ENCODE measurements around the gene UPP2. TPM values are rescaled to one million over a fixed set of nuclear protein-coding genes. Genes with fewer than 3 reads are reported as not detected.

Gene UPP2
- total and polyA plus RNA-seq, 4 donors = 0.51 to 9.0 (median 1.3) TPM

GRCh38 chr2:158097481-158097880 is 4.2 kb upstream of the UPP2 start:
- H3K9me3 ChIP-seq (ENCODE audit: control insufficient read depth in 4 of 4, low read length in 3 of 4) = no peaks in the 10 kb centered on the region
- no peak for TF ChIP-seq TAF1 (conservative IDR thresholded peaks at IDR 0.05)
- no peak for TF ChIP-seq RXRA (IDR thresholded peaks at IDR 0.05)
- no peak for TF ChIP-seq SP1 (IDR thresholded peaks at IDR 0.05)
- no peak for TF ChIP-seq YY1 (IDR thresholded peaks at IDR 0.05)
- TF ChIP-seq CTCF (IDR thresholded peaks at IDR 0.05; ENCODE audit: low read depth, low read length, missing input control) = no peak
- no peak for TF ChIP-seq JUND (IDR thresholded peaks at IDR 0.05)
- H3K36me3 ChIP-seq (ENCODE audit: control insufficient read depth in 4 of 4, insufficient read depth in 3 of 4, low read depth in 1 of 4, low read length in 3 of 4) = no peaks in the 10 kb centered on the region
- H3K4me1 ChIP-seq (ENCODE audit: control insufficient read depth in 4 of 4, insufficient read depth in 4 of 4, low read length in 3 of 4) = peaks cover 0 to 30% (median 15%) of the 10 kb centered on the region in 4 donors
- H3K9ac ChIP-seq (ENCODE audit: low read depth in 1 of 2, low read length in 2 of 2) = no peak overlapping the region
- H3K27me3 ChIP-seq (ENCODE audit: control insufficient read depth in 4 of 4, insufficient read depth in 4 of 4, low read length in 3 of 4) = no peaks in the 10 kb centered on the region
- WGBS = 90% methylated on average over 2 of the region's 2 CpGs
- DNase-seq (ENCODE audit: low spot score) = no peak
- H3K27ac ChIP-seq (ENCODE audit: low read depth in 1 of 2, low read length in 2 of 2) = no peak overlapping the region
- H3K4me3 ChIP-seq (ENCODE audit: low read depth in 1 of 3, low read length in 3 of 3) = no peak overlapping the region

GRCh38 chr2:158098178-158098577 is 3.5 kb upstream of the UPP2 start:
- TF ChIP-seq FOXA2 (IDR thresholded peaks at IDR 0.05) = no peak
- TF ChIP-seq YY1 (IDR thresholded peaks at IDR 0.05) = no peak
- TF ChIP-seq JUND (IDR thresholded peaks at IDR 0.05) = no peak
- no peak for TF ChIP-seq NR2F2 (IDR thresholded peaks at IDR 0.05)
- no peak for TF ChIP-seq HNF4G (IDR thresholded peaks at IDR 0.05)
- no peak for TF ChIP-seq CTCF (IDR thresholded peaks at IDR 0.05; ENCODE audit: low read depth, low read length, missing input control)
- TF ChIP-seq RXRA (IDR thresholded peaks at IDR 0.05) = no peak
- no peak for TF ChIP-seq ATF3 (IDR thresholded peaks at IDR 0.05)
- no peak for TF ChIP-seq TAF1 (conservative IDR thresholded peaks at IDR 0.05)
- TF ChIP-seq ZBTB33 (IDR thresholded peaks at IDR 0.05) = no peak
- no peaks in the 10 kb centered on the region for H3K9me3 ChIP-seq (ENCODE audit: control insufficient read depth in 4 of 4, low read length in 3 of 4)
- H3K27ac ChIP-seq (ENCODE audit: low read depth in 1 of 2, low read length in 2 of 2) = no peak overlapping the region
- no peak overlapping the region for H3K9ac ChIP-seq (ENCODE audit: low read depth in 1 of 2, low read length in 2 of 2)
- peaks cover 0 to 30% (median 15%) of the 10 kb centered on the region in 4 donors for H3K4me1 ChIP-seq (ENCODE audit: control insufficient read depth in 4 of 4, insufficient read depth in 4 of 4, low read length in 3 of 4)
- no peak for DNase-seq (ENCODE audit: low spot score)
- 92% methylated on average over 4 of the region's 4 CpGs for WGBS
- no peak overlapping the region for H3K4me3 ChIP-seq (ENCODE audit: low read depth in 1 of 3, low read length in 3 of 3)
- no peaks in the 10 kb centered on the region for H3K27me3 ChIP-seq (ENCODE audit: control insufficient read depth in 4 of 4, insufficient read depth in 4 of 4, low read length in 3 of 4)
- H3K36me3 ChIP-seq (ENCODE audit: control insufficient read depth in 4 of 4, insufficient read depth in 3 of 4, low read depth in 1 of 4, low read length in 3 of 4) = no peaks in the 10 kb centered on the region

- H3K9ac ChIP-seq (ENCODE audit: low read depth in 1 of 2, low read length in 2 of 2) = no peak overlapping the region
- H3K4me3 ChIP-seq (ENCODE audit: low read depth in 1 of 3, low read length in 3 of 3) = no peak overlapping the region
- H3K27me3 ChIP-seq (ENCODE audit: control insufficient read depth in 4 of 4, insufficient read depth in 4 of 4, low read length in 3 of 4) = no peaks in the 10 kb centered on the region
- DNase-seq (ENCODE audit: low spot score) = no peak
- peaks cover 0 to 27% (median 13%) of the 10 kb centered on the region in 4 donors for H3K4me1 ChIP-seq (ENCODE audit: control insufficient read depth in 4 of 4, insufficient read depth in 4 of 4, low read length in 3 of 4)
- H3K27ac ChIP-seq (ENCODE audit: low read depth in 1 of 2, low read length in 2 of 2) = peak overlapping the region; percentile 22 to 68
- no peaks in the 10 kb centered on the region for H3K9me3 ChIP-seq (ENCODE audit: control insufficient read depth in 4 of 4, low read length in 3 of 4)
- no peaks in the 10 kb centered on the region for H3K36me3 ChIP-seq (ENCODE audit: control insufficient read depth in 4 of 4, insufficient read depth in 3 of 4, low read depth in 1 of 4, low read length in 3 of 4)
- 40% methylated on average over 3 of the region's 3 CpGs for WGBS
- no peak for TF ChIP-seq TAF1 (conservative IDR thresholded peaks at IDR 0.05)
- peak; percentile 77 for TF ChIP-seq SP1 (IDR thresholded peaks at IDR 0.05)
- TF ChIP-seq CTCF (IDR thresholded peaks at IDR 0.05; ENCODE audit: low read depth, low read length, missing input control) = peak; percentile 12
- TF ChIP-seq MAX (IDR thresholded peaks at IDR 0.05) = no peak
- peak; percentile 86 to 89 for TF ChIP-seq JUND (IDR thresholded peaks at IDR 0.05)
- TF ChIP-seq HNF4G (IDR thresholded peaks at IDR 0.05) = no peak
- TF ChIP-seq ZBTB33 (IDR thresholded peaks at IDR 0.05) = peak; percentile 53
- TF ChIP-seq ATF3 (IDR thresholded peaks at IDR 0.05) = peak; percentile 85
- TF ChIP-seq FOXA1 (IDR thresholded peaks at IDR 0.05) = peak; percentile 67
- peak; percentile 41 to 62 for TF ChIP-seq RAD21 (IDR thresholded peaks at IDR 0.05)
- TF ChIP-seq RXRA (IDR thresholded peaks at IDR 0.05) = peak; percentile 62 to 82
- TF ChIP-seq YY1 (IDR thresholded peaks at IDR 0.05) = peak; percentile 43
Measured at GRCh38 chr2:158099716-158100115, 2.0 kb upstream of the UPP2 start.
